ENCODE results near the gene RND2. TPM values are rescaled to one million over a fixed set of nuclear protein-coding genes. Genes with fewer than 3 reads are reported as not detected.

Gene RND2
- total and polyA plus RNA-seq, 8 donors, result 0.73 to 2.0 (median 1.7) TPM

DNA sequence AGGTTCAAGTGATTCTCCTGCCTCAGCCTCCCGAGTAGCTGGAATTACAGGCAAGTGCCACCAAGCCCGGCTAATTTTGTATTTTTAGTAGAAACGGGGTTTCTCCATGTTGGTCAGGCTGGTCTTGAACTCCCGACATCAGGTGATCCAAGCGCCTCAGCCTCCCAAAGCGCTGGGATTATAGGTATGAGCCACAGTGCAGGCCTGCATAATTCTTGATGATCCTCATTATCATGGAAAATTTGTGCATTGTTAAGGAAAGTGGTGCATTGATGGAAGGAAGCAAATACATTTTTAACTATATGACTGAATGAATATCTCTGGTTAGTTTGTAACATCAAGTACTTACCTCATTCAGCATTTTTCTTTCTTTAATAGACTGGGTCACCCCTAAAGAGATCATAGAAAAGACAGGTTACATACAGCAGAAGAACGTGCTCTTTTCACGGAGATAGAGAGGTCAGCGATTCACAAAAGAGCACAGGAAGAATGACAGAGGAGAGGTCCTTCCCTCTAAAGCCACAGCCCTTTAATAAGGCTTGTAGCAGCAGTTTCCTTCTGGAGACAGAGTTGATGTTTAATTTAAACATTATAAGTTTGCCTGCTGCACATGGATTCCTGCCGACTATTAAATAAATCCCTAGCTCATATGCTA is 38.1 kb downstream of the RND2 start:
- no peak overlapping the region for H3K27ac ChIP-seq
- H3K9me3 ChIP-seq, result no peaks in the 10 kb centered on the region
- no peak for DNase-seq
- TF ChIP-seq, protein P1, sequence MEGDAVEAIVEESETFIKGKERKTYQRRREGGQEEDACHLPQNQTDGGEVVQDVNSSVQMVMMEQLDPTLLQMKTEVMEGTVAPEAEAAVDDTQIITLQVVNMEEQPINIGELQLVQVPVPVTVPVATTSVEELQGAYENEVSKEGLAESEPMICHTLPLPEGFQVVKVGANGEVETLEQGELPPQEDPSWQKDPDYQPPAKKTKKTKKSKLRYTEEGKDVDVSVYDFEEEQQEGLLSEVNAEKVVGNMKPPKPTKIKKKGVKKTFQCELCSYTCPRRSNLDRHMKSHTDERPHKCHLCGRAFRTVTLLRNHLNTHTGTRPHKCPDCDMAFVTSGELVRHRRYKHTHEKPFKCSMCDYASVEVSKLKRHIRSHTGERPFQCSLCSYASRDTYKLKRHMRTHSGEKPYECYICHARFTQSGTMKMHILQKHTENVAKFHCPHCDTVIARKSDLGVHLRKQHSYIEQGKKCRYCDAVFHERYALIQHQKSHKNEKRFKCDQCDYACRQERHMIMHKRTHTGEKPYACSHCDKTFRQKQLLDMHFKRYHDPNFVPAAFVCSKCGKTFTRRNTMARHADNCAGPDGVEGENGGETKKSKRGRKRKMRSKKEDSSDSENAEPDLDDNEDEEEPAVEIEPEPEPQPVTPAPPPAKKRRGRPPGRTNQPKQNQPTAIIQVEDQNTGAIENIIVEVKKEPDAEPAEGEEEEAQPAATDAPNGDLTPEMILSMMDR (IDR thresholded peaks at IDR 0.05), result no peak
- ATAC-seq, result no peak
- no peak overlapping the region for H3K4me3 ChIP-seq
- no peaks in the 10 kb centered on the region for H3K4me1 ChIP-seq
- intact Hi-C loops (cut with DNase I), result no loop called here
- no peaks in the 10 kb centered on the region for H3K27me3 ChIP-seq
- peaks cover 0 to 16% of the 10 kb centered on the region in 2 donors for H3K36me3 ChIP-seq

DNA sequence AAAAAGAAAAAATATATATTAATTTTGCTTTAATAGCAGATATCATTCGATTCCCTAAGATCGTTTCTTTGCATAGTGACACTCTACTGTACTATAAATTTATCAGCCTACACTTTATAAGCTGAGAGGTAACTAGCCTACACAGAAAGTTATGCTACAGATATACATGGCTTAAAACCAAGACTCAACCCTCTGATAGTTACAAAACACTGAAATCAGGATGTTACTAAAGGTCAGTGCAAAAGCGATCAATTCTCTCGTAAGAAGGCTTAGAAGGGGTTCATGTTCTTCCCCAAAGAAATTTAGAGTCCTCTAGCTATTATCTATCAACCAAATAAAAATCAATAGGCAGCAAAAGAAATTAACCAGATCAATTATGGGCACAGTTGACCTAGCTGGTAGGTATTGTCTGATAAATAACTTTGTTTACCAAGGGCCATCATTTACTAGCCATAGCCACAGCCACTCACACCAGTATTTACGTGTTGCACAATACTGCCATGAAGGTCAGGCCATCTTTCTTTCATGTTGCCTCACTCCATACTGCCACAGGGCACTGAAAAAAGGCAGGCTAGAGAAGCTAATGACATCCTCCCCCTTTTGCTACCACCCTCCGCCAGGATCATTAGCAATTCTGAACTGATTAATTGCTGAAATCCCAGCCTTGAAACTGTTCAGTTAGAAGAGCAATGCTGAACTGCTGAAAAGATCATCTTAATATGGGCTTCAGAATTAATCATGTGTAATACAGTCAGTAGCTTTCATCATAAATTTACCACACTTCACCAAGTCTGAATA is 43.7 kb downstream of the RND2 start:
- DNase-seq, result no peak
- intact Hi-C loops (cut with DNase I), result no loop called here
- no peak for ATAC-seq
- Histone ChIP-seq H3K4me1 (no peaks in the 10 kb centered on the region), H3K9me3 (no peaks in the 10 kb centered on the region), H3K4me3 (no peak overlapping the region), H3K27me3 (no peaks in the 10 kb centered on the region), H3K36me3 (peaks cover 0 to 16% of the 10 kb centered on the region in 2 donors), H3K27ac (no peak overlapping the region)
- TF ChIP-seq, protein P1 (IDR thresholded peaks at IDR 0.05), result no peak

DNA sequence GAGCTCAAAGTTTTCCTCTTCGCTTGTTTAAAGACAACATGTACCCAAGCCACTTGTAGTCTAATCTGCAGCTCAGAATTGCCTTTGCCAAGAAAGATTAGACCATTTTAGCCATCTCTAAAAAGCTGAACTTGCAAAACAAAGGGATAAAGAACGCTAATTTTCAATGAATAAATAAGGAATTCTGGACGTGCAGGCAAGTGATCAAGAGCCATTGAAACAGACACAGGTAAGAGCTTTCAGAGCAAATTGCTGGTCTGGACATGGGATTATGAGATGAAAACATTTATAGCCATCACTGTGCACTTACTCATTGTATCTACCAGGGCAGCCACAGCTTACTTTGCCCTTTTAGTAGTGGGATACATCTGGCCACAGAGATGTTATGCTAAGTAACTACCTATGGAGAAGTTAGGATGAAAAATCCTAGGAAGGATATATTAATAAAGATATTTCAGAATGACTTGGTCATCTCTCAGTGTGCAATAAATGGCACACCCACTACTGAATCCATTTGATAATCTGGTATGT is 44.4 kb downstream of the RND2 start:
- no peak for DNase-seq
- intact Hi-C loops (cut with DNase I), result no loop called here

DNA sequence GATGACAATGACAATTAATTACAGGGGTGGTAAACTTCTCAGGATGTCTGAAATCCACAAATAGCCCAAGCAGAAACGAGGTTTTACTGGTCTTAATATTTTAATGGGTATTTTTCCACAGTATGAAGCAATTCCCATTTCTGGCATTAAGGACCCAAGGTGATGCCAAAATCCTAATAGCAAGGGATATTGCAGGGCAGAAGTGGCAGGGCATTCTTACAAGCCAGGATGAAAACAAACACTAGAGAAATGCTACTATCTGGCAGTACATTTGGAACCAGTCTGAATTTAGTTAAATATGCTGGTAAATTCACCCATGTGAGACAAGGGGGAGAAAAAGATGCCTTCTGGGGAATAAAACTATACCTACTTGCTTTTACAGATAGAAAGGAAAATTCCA is 45.2 kb downstream of the RND2 start:
- no peaks in the 10 kb centered on the region for H3K9me3 ChIP-seq
- TF ChIP-seq, protein P1 (IDR thresholded peaks at IDR 0.05), result no peak
- DNase-seq (no peak), ATAC-seq (no peak)
- H3K4me1 ChIP-seq, result no peaks in the 10 kb centered on the region
- no peak overlapping the region for H3K27ac ChIP-seq
- H3K36me3 ChIP-seq, result peaks cover 0 to 16% of the 10 kb centered on the region in 2 donors
- H3K4me3 ChIP-seq, result no peak overlapping the region
- intact Hi-C loops (cut with DNase I), result no loop called here
- H3K27me3 ChIP-seq, result no peaks in the 10 kb centered on the region

More for the DNA sequence above, 44.4 kb downstream of the RND2 start:
- Histone ChIP-seq H3K4me1 (no peaks in the 10 kb centered on the region), H3K4me3 (no peak overlapping the region), H3K9me3 (no peaks in the 10 kb centered on the region), H3K36me3 (peaks cover 0 to 16% of the 10 kb centered on the region in 2 donors), H3K27me3 (no peaks in the 10 kb centered on the region), H3K27ac (no peak overlapping the region)
- TF ChIP-seq, protein P1 (IDR thresholded peaks at IDR 0.05), result no peak
- ATAC-seq, result no peak

DNA sequence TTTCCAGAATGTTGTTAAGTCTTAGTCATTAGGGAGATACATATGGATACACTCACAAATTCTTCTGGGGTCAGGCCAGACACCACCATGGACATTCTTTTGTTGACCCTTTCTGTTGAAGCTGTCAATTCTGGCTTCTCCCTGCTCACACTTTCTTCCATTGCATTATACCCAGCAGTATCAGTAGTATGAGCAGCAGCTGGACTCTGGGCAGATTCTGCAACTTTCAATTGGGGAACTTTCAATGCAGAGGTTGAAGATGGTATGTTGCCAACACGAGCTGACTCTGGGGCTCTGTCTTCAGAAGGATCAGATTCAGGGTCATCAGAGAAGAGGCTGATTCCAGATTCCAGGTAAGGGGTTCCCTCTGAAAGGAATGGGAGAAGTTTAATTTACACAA is 45.8 kb downstream of the RND2 start:
- Histone ChIP-seq H3K27me3 (no peaks in the 10 kb centered on the region), H3K27ac (no peak overlapping the region), H3K4me3 (no peak overlapping the region), H3K4me1 (no peaks in the 10 kb centered on the region), H3K36me3 (peaks cover 0 to 16% of the 10 kb centered on the region in 2 donors), H3K9me3 (no peaks in the 10 kb centered on the region)
- intact Hi-C loops (cut with DNase I), result no loop called here
- DNase-seq, result no peak
- ATAC-seq, result no peak
- TF ChIP-seq, protein P1 (IDR thresholded peaks at IDR 0.05), result no peak
